Fibroblast of lung (primary cell): ENCODE data around the gene WRAP73. TPM values are rescaled to one million over a fixed set of nuclear protein-coding genes. Genes with fewer than 3 reads are reported as not detected.

Experiments used
- DNase-seq, 2 donors: peaks; one replicate each; pipeline versions ENCODE4 v3.0.0 to v3.0.0-alpha.2; 2010; ENCODE audit warnings: low read depth in 2 of 2
- H2AFZ ChIP-seq: 2 replicates; pipeline ENCODE4 v1.5.1; 2012; ENCODE audit warnings: low read length, control low read depth, inconsistent platforms
- H3K27ac ChIP-seq: 2 replicates; pipeline ENCODE4 v1.5.1; 2011; ENCODE audit warnings: low read length, control low read depth; ENCODE audit not compliant: insufficient read depth
- H3K27me3 ChIP-seq: 2 replicates; pipeline ENCODE4 v1.5.1; 2011; ENCODE audit warnings: mild to moderate bottlenecking, low read length; ENCODE audit not compliant: control insufficient read depth, insufficient read depth
- H3K36me3 ChIP-seq: 2 replicates; pipeline ENCODE4 v1.5.1; 2011; ENCODE audit warnings: low read length; ENCODE audit not compliant: control insufficient read depth, insufficient read depth
- H3K4me1 ChIP-seq: 2 replicates; pipeline ENCODE4 v1.5.1; 2011; ENCODE audit warnings: low read length; ENCODE audit not compliant: control insufficient read depth, insufficient read depth; ENCODE audit errors: extremely low read depth
- H3K4me2 ChIP-seq: 2 replicates; pipeline ENCODE4 v1.5.1; 2011; ENCODE audit warnings: low read length, control low read depth; ENCODE audit not compliant: insufficient read depth; ENCODE audit errors: extremely low read depth
- H3K4me3 ChIP-seq, 4 experiments: fragments of 200-600 bp in 1 of 4; sonication (generic) in 1 of 4; replicated peaks in 1 of 4; 2 replicates each; pipeline ENCODE4 v1.5.1; 2011 to 2016; ENCODE audit warnings: low read length in 4 of 4, low read depth in 3 of 4, mild to moderate bottlenecking in 3 of 4, control low read depth in 2 of 4, inconsistent platforms in 1 of 4, mixed read lengths in 1 of 4; ENCODE audit not compliant: insufficient read depth in 1 of 4; ENCODE audit errors: control extremely low read depth in 1 of 4
- H3K79me2 ChIP-seq: 2 replicates; pipeline ENCODE4 v1.5.1; 2012; ENCODE audit warnings: mild to moderate bottlenecking, low read length, inconsistent platforms; ENCODE audit not compliant: control insufficient read depth, insufficient read depth
- H3K9ac ChIP-seq: 2 replicates; pipeline ENCODE4 v1.5.1; 2011; ENCODE audit warnings: mild to moderate bottlenecking, low read length, control low read depth; ENCODE audit not compliant: insufficient read depth
- H3K9me3 ChIP-seq: 2 replicates; pipeline ENCODE4 v1.5.1; 2012; ENCODE audit warnings: low read depth, low read length; ENCODE audit not compliant: control insufficient read depth, insufficient read depth
- H4K20me1 ChIP-seq: 2 replicates; pipeline ENCODE4 v1.5.1; 2011; ENCODE audit warnings: low read length; ENCODE audit not compliant: control insufficient read depth, insufficient read depth; ENCODE audit errors: extremely low read depth
- CTCF ChIP-seq, 2 donors: IDR thresholded peaks in 1 of 2; conservative IDR thresholded peaks in 1 of 2; 1 replicate in 1 of 2; 2 replicates in 1 of 2; pipeline ENCODE4 v1.5.1; 2011 to 2012; ENCODE audit warnings: low read length in 2 of 2, control low read depth in 1 of 2, inconsistent platforms in 1 of 2, low read depth in 1 of 2, mild to moderate bottlenecking in 1 of 2
- EZH2 ChIP-seq: IDR thresholded peaks from 2 replicates; pipeline ENCODE4 v1.5.1; 2012; ENCODE audit warnings: low read length, control low read depth, mild to moderate bottlenecking; ENCODE audit errors: missing control alignments
- polyA plus RNA-seq, 2 donors: library from polyadenylated mRNA; depleted of rRNA in 1 of 2; stranded (reverse) in 1 of 2; unstranded in 1 of 2; fragments of >200 nt; gene quantifications; 2 replicates each; pipeline ENCODE4 v1.2.1, GENCODE V29; 2011 to 2012; ENCODE audit warnings: missing spikeins in 1 of 2
- total RNA-seq: library from RNA; depleted of rRNA; stranded (reverse); fragments of >200 nt; gene quantifications from 2 replicates; pipeline ENCODE4 v1.2.1, GENCODE V29; 2014

WRAP73 gene
- total and polyA plus RNA-seq, 2 donors (not counting 1 experiment from before 2014, with no cell fraction given) = 12.0 to 15.0 TPM

- Histone ChIP-seq H4K20me1 (no peaks in the 10 kb centered on the region), H3K36me3 (no peaks in the 10 kb centered on the region), H3K27me3 (no peaks in the 10 kb centered on the region), H3K4me2 (no peak overlapping the region), H3K9ac (no peak overlapping the region), H3K4me1 (no peaks in the 10 kb centered on the region), H2AFZ (no peak overlapping the region), H3K4me3 (no peak overlapping the region), H3K79me2 (no peaks in the 10 kb centered on the region), H3K9me3 (no peaks in the 10 kb centered on the region), H3K27ac (no peak overlapping the region)
- no peak for TF ChIP-seq CTCF (conservative IDR thresholded peaks at IDR 0.05 in 1 of 2, IDR thresholded peaks at IDR 0.05 in 1 of 2; ENCODE audit: low read depth in 1 of 2, low read length in 2 of 2)
- no peak for TF ChIP-seq EZH2
- DNase-seq = no peak
Measured at GRCh38 chr1:3677484-3677883, 27.6 kb upstream of the WRAP73 start.

GRCh38 chr1:3676581-3677470 is 26.9 kb upstream of the WRAP73 start:
- TF ChIP-seq EZH2 (no peak), CTCF (conservative IDR thresholded peaks at IDR 0.05 in 1 of 2, IDR thresholded peaks at IDR 0.05 in 1 of 2; ENCODE audit: low read depth in 1 of 2, low read length in 2 of 2) (no peak)
- Histone ChIP-seq H3K27ac (no peak overlapping the region), H3K79me2 (no peaks in the 10 kb centered on the region), H3K4me3 (no peak overlapping the region), H4K20me1 (no peaks in the 10 kb centered on the region), H3K36me3 (no peaks in the 10 kb centered on the region), H3K4me2 (no peak overlapping the region), H3K27me3 (no peaks in the 10 kb centered on the region), H2AFZ (no peak overlapping the region), H3K4me1 (no peaks in the 10 kb centered on the region), H3K9ac (no peak overlapping the region), H3K9me3 (no peaks in the 10 kb centered on the region)
- DNase-seq = no peak

- DNase-seq = no peak
- TF ChIP-seq CTCF (conservative IDR thresholded peaks at IDR 0.05 in 1 of 2, IDR thresholded peaks at IDR 0.05 in 1 of 2; ENCODE audit: low read depth in 1 of 2, low read length in 2 of 2) (no peak), EZH2 (no peak)
- H3K9me3 ChIP-seq = no peaks in the 10 kb centered on the region
- H3K4me3 ChIP-seq = no peak overlapping the region
- H3K36me3 ChIP-seq = no peaks in the 10 kb centered on the region
- H2AFZ ChIP-seq = no peak overlapping the region
- H3K27ac ChIP-seq = no peak overlapping the region
- no peak overlapping the region for H3K9ac ChIP-seq
- no peaks in the 10 kb centered on the region for H4K20me1 ChIP-seq
- H3K4me2 ChIP-seq = no peak overlapping the region
- no peaks in the 10 kb centered on the region for H3K4me1 ChIP-seq
- no peaks in the 10 kb centered on the region for H3K27me3 ChIP-seq
- no peaks in the 10 kb centered on the region for H3K79me2 ChIP-seq
Measured at GRCh38 chr1:3675436-3675835, 25.5 kb upstream of the WRAP73 start.
